AG10803 (cell line): ENCODE measurements around the gene FAM151B.
"Not testable (repeated sequence)": the region's sequence is repeated elsewhere in the genome, so short reads cannot be mapped to it uniquely, and the experiment has no call there.

Experiments
- DNase-seq: peaks from one replicate; pipeline ENCODE4 v3.0.0; 2010; ENCODE audit warnings: low read depth
- H3K4me3 ChIP-seq: 2 replicates; pipeline ENCODE4 v1.5.1; 2011; ENCODE audit warnings: mild to moderate bottlenecking, low read length, control low read depth
- CTCF ChIP-seq: conservative IDR thresholded peaks from 2 replicates; pipeline ENCODE4 v1.5.1; 2011; ENCODE audit warnings: mild to moderate bottlenecking, low read length, control low read depth, inconsistent platforms

Gene FAM151B

GRCh38 chr5:80569086-80569960 lies 81.4 kb downstream of the FAM151B start:
- TF ChIP-seq CTCF = no peak
- H3K4me3 ChIP-seq = no peak overlapping the region
- DNase-seq = no peak

GRCh38 chr5:80569961-80570786 lies 82.3 kb downstream of the FAM151B start, which contains the start of gene ANKRD34B:
ANKRD34B (minus strand) TSS chr5:80570280; CDS start chr5:80560019, 10,261 bp downstream.
- peak within 1 kb of the TSS; percentile 30; the same call in 1 of the 2 replicates for H3K4me3 ChIP-seq
- no peak for DNase-seq
- no peak for TF ChIP-seq CTCF

GRCh38 chr5:80573062-80573461 lies 85.2 kb downstream of the FAM151B start:
- no peak for TF ChIP-seq CTCF
- no peak for DNase-seq

GRCh38 chr5:80576383-80576782 lies 88.5 kb downstream of the FAM151B start:
- H3K4me3 ChIP-seq = no peak overlapping the region
- TF ChIP-seq CTCF = no peak
- DNase-seq = no peak

More at GRCh38 chr5:80573062-80573461, 85.2 kb downstream of the FAM151B start:
- H3K4me3 ChIP-seq = no peak overlapping the region

- no peak for TF ChIP-seq CTCF
- no peak overlapping the region for H3K4me3 ChIP-seq
- no peak for DNase-seq
Observed at GRCh38 chr5:80577707-80578106, 89.8 kb downstream of the FAM151B start.

- TF ChIP-seq CTCF = no peak
- H3K4me3 ChIP-seq = no peak overlapping the region
- DNase-seq = no peak
Observed at GRCh38 chr5:80579050-80579449, 91.2 kb downstream of the FAM151B start.

GRCh38 chr5:80580291-80580690 lies 92.4 kb downstream of the FAM151B start:
- DNase-seq, H3K4me3 ChIP-seq: not testable (repeated sequence)
